Measurements from ENCODE around the gene C12orf50.

DNA sequence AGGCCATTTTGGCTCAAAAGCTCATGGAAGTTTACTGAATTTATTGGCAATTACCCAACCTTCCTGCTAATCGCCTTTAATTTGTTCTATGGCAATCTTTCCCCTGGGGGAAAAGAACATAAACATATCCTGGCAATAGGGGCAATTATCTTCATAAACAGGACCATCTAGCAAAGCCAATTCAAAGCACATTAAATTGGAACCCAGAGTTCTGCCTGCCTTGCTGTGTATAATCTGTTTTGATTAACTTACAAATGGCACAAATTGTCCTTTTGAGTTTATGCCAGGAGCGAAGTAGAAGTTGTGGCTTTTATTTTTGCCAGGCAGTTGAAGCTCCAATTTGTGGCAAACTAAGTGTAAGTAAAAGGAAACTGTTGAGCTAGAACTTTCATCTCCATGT, 68.6 kb downstream of the C12orf50 start:
- TF ChIP-seq, protein P1, sequence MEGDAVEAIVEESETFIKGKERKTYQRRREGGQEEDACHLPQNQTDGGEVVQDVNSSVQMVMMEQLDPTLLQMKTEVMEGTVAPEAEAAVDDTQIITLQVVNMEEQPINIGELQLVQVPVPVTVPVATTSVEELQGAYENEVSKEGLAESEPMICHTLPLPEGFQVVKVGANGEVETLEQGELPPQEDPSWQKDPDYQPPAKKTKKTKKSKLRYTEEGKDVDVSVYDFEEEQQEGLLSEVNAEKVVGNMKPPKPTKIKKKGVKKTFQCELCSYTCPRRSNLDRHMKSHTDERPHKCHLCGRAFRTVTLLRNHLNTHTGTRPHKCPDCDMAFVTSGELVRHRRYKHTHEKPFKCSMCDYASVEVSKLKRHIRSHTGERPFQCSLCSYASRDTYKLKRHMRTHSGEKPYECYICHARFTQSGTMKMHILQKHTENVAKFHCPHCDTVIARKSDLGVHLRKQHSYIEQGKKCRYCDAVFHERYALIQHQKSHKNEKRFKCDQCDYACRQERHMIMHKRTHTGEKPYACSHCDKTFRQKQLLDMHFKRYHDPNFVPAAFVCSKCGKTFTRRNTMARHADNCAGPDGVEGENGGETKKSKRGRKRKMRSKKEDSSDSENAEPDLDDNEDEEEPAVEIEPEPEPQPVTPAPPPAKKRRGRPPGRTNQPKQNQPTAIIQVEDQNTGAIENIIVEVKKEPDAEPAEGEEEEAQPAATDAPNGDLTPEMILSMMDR (IDR thresholded peaks at IDR 0.05): no peak
- no peak for TF ChIP-seq POLR2A (IDR thresholded peaks at IDR 0.05)
- no peak for TF ChIP-seq POLR2AphosphoS5 (IDR thresholded peaks at IDR 0.05; ENCODE audit: insufficient read depth in 1 of 2, low read depth in 1 of 2)

Measured in vagina (tissue), 2 donors.